Measurements from ENCODE around the gene ODAD3. TPM values are rescaled to one million over a fixed set of nuclear protein-coding genes. Genes with fewer than 3 reads are reported as not detected.

The ODAD3 gene
- total RNA-seq, 1 experiment from 2014 or later: 0.39 TPM

DNA sequence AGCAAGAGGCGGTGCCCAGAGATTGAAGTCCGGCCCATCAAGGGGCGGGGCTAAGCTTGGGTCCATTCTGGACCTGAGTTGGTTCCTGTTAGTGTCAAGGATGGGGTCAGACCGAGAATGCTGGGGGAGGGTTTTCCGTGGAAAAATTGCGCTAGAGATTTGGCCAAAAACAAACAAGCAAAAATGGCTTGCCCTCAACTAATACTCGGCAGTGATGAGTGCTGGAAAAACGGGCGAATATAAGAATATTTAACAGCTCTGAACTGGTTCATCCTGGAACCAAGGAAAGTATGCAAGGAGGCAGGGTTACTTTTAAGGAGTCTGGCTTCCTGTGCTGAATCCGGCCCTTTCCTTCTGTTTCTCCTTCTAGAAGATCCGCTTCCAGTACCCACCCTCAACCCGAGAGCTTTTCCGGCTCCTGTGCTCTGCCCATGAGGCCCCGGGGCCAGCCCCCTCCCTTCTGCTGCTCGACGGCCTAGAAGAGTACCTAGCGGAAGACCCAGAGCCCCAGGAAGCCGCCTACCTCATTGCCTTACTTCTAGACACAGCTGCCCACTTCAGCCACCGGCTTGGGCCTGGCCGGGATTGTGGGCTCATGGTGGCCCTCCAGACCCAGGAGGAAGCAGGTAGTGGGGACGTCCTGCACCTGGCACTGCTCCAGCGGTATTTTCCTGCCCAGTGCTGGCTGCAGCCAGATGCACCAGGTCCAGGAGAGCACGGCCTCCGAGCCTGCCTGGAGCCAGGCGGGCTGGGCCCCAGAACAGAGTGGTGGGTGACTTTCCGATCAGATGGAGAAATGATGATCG, 59.6 kb downstream of the ODAD3 start:
- H3K79me2 ChIP-seq (ENCODE audit: low read depth): peaks cover 22% of the 10 kb centered on the region
- DNase-seq: peak in 1 of 2 experiments; percentile 53
- peaks cover 46% of the 10 kb centered on the region for H3F3A ChIP-seq (ENCODE audit: insufficient read depth, low read depth)
- POLR2A ChIA-PET (ENCODE audit: unreplicated experiment): interaction anchor here (0.6 to 1.0 kb wide), 11 partner anchors 16 to 476 kb away, joined by 3 to 33 read pairs (median 5); partner anchors contain the start of genes ECSIT, ODAD3 and PRKCSH
- TF ChIP-seq, protein P1, sequence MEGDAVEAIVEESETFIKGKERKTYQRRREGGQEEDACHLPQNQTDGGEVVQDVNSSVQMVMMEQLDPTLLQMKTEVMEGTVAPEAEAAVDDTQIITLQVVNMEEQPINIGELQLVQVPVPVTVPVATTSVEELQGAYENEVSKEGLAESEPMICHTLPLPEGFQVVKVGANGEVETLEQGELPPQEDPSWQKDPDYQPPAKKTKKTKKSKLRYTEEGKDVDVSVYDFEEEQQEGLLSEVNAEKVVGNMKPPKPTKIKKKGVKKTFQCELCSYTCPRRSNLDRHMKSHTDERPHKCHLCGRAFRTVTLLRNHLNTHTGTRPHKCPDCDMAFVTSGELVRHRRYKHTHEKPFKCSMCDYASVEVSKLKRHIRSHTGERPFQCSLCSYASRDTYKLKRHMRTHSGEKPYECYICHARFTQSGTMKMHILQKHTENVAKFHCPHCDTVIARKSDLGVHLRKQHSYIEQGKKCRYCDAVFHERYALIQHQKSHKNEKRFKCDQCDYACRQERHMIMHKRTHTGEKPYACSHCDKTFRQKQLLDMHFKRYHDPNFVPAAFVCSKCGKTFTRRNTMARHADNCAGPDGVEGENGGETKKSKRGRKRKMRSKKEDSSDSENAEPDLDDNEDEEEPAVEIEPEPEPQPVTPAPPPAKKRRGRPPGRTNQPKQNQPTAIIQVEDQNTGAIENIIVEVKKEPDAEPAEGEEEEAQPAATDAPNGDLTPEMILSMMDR (conservative IDR thresholded peaks at IDR 0.05): no peak
- no peak for TF ChIP-seq EZH2 (IDR thresholded peaks at IDR 0.05; ENCODE audit: low read depth)
- CTCF ChIA-PET: interaction anchor here (0.5 to 1.9 kb wide), 5 partner anchors 8 to 1042 kb away, joined by 3 to 10 read pairs (median 7); no protein-coding TSS in a partner anchor
- H3K4me3 ChIP-seq: peak overlapping the region; percentile 62
- H3K36me3 ChIP-seq (ENCODE audit: low read depth): no peaks in the 10 kb centered on the region
- H3K9me2 ChIP-seq (ENCODE audit: insufficient read depth): no peaks in the 10 kb centered on the region
- no peaks in the 10 kb centered on the region for H3K9me3 ChIP-seq (ENCODE audit: insufficient read depth, low read depth)
- peak overlapping the region; percentile 90 for H3K4me2 ChIP-seq
- H4K20me1 ChIP-seq (ENCODE audit: insufficient read depth): no peaks in the 10 kb centered on the region
- H3K4me1 ChIP-seq (replicated peaks; ENCODE audit: insufficient read depth): peaks cover 51% of the 10 kb centered on the region
- TSS peak; percentile 87 for BruUV-seq (replicated peaks)
- intact Hi-C loops (cut with micrococcal nuclease; ENCODE audit: unreplicated experiment): loop anchor here (1.0 to 5.0 kb wide), 5 partner anchors 21 to 81 kb away; partner anchors contain the start of genes CCDC159, ODAD3, PLPPR2 and PRKCSH
- peak overlapping the region; percentile 37 for H3K27ac ChIP-seq
- no peaks in the 10 kb centered on the region for H3K27me3 ChIP-seq (ENCODE audit: insufficient read depth, low read depth)
- peak overlapping the region; percentile 69 for H2AFZ ChIP-seq

DNA sequence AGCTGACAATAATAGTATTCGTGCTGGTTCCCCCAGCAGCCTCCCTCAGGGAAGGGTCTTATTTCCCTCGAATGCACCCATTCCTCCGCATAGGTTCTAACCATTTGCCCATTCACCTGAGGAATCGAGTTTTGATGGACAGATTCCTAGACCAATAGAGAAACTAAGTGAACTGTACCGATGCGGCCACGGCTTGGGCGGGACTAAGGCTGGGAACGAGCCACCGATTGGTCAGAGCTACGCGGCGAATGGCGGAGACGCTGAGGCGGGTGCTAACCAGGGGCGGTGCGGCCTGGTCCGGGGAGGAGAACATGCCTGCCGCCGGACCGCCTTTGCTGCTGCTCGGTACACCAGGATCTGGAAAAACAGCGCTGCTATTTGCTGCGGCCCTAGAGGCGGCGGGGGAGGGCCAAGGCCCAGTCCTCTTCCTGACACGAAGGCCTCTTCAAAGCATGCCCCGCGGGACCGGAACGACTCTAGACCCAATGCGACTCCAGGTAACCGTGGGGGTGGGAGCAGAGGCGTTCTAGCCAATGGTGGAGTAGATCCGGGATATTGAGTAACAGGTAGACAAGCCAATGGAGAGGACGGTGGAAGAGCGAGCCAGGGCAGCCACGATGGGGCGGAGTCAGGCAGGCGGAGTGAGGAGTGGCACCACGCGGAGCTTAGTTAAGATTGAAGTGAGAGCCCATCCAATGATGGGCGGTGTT, 60.3 kb downstream of the ODAD3 start, which contains the start of gene SWSAP1:
Gene SWSAP1 (plus strand): TSS at position 234 of the 710 bp plus-strand sequence. CDS start 15 bp downstream, at position 249.
- intact Hi-C loops (cut with micrococcal nuclease; ENCODE audit: unreplicated experiment): loop anchor here (1.0 to 5.0 kb wide), 5 partner anchors 20 to 80 kb away; partner anchors contain the start of genes CCDC159, ODAD3, PLPPR2 and PRKCSH
- Histone ChIP-seq H3K9me2 (ENCODE audit: insufficient read depth) (no peaks in the 10 kb centered on the region), H3K9me3 (ENCODE audit: insufficient read depth, low read depth) (no peaks in the 10 kb centered on the region), H3K27ac (peak within 1 kb of the TSS; percentile 75), H3K4me2 (peak within 1 kb of the TSS; percentile 90), H3F3A (ENCODE audit: insufficient read depth, low read depth) (peaks cover 38% of the 10 kb centered on the region), H3K27me3 (ENCODE audit: insufficient read depth, low read depth) (no peaks in the 10 kb centered on the region), H4K20me1 (ENCODE audit: insufficient read depth) (no peaks in the 10 kb centered on the region), H3K4me1 (replicated peaks; ENCODE audit: insufficient read depth) (peaks cover 44% of the 10 kb centered on the region), H2AFZ (peak within 1 kb of the TSS; percentile 80), H3K4me3 (peak within 1 kb of the TSS; percentile 62), H3K36me3 (ENCODE audit: low read depth) (no peaks in the 10 kb centered on the region), H3K79me2 (ENCODE audit: low read depth) (peaks cover 22% of the 10 kb centered on the region)
- TF ChIP-seq, protein P1 (conservative IDR thresholded peaks at IDR 0.05): no peak
- no peak for TF ChIP-seq EZH2 (IDR thresholded peaks at IDR 0.05; ENCODE audit: low read depth)
- TSS peak; percentile 75 for BruUV-seq (replicated peaks)
- DNase-seq: peak; percentile 97 to 99
- CTCF ChIA-PET: interaction anchor here (0.5 to 1.9 kb wide), 5 partner anchors 9 to 1041 kb away, joined by 3 to 9 read pairs (median 4); no protein-coding TSS in a partner anchor
- POLR2A ChIA-PET (ENCODE audit: unreplicated experiment): interaction anchor here (0.6 to 1.0 kb wide), 12 partner anchors 17 to 475 kb away, joined by 3 to 33 read pairs (median 5); partner anchors contain the start of genes ECSIT, ODAD3 and PRKCSH
